Measurements from ENCODE around the gene PPP2R3A. TPM values are rescaled to one million over a fixed set of nuclear protein-coding genes. Genes with fewer than 3 reads are reported as not detected.
"Not testable (repeated sequence)": the region's sequence is repeated elsewhere in the genome, so short reads cannot be mapped to it uniquely, and the experiment has no call there.

Gene PPP2R3A
- total RNA-seq, result 0.20 TPM in 1 of 2 replicates, not detected in the other

GRCh38 chr3:135965506-135966270, at the start of gene PPP2R3A:
TSS of gene PPP2R3A (plus strand) at chr3:135965728. CDS start at chr3:136001499, 35,771 bp downstream.
- intact Hi-C loops (cut with micrococcal nuclease), result no loop called here

GRCh38 chr3:135916310-135916709, 49.2 kb upstream of the PPP2R3A start:
- intact Hi-C loops (cut with micrococcal nuclease), result no loop called here

DNA sequence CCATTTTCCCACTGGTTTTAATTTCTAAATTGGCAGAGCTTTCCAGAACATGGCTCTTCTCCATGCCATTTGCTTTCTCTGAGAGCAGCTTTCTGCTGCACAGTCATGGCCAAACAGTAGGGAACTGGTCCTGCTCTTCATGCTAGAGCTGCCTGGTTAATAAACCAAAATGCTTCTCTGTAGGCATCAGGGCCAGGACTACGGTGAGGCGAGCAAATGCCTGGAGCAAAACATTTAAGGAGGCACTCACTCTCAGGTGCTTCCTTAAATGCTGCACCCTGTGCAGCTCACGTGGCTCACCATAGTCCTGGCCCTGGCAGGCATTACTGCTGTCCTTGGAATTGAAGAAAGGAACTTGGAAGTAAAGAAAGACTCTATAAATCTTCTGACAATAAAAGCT, 48.5 kb upstream of the PPP2R3A start:
- intact Hi-C loops (cut with micrococcal nuclease), result no loop called here

DNA sequence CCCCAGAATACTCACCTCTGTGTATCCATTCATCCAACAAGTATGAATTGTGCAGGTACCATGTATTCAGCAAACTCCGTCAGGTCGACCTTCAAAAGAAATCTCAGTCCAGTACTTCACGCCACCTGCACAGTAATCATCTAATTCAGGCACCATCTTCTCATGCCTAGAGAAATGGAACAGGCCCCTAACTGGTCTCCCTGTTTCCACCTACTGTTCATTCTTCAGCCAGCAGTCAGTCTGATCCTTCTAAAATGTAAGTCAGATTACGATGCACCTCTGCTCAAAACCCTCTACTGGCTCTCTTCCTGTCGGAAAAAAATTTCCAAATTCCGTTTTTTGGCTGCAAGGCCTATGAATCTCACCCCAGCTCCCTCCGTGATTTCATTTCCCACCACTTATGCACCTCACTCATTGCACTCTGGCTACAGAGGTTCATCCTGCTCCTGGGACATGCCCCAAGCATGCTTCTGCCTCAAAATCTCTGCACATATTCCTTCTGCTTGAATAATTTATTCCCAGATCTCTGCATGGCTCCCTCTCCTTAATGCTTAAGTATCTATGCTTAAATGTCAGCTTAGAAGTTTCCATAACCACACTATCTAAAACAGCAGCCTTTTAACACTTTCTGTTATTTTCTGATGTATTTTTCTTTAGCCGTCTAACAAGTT, 47.5 kb upstream of the PPP2R3A start:
- intact Hi-C loops (cut with micrococcal nuclease), result no loop called here

DNA sequence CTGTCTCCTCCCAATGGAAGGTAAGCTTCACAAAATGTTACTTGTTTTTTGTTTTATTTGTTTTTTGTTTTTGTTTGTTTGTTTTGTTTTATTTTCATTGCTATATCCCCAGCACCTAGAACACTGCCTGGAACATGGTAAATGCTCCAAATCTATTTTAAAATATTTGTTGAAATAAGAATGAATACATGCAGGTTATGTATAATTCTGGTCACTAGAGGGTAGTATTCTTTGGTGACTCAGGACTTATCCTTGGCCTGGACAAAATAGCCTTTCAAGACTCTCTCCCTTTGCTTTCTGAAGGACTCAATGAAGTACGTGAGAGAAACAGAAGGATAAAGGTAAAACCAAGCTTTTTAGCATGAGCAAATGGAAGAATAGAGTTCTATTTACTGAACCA, 46.9 kb upstream of the PPP2R3A start:
- intact Hi-C loops (cut with micrococcal nuclease), result no loop called here

DNA sequence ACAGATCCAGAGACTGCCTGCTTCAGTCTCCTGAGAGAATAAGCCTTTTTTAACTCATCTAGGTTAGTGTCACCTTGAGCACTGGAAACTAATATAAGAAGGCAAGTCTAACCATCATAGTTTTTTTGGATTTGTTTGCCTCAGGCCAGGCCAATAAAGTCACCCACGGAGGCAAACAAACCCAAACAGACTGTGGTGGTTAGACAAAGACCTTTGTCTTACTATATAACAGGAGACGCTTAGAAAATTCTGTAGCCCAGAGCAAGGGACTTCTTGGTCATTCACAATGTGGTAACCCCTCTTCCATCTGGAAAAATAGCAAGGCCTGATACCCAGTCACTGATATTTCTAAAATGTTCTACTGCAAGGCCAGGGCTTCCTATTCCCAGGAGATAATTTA, 45.3 kb upstream of the PPP2R3A start:
- intact Hi-C loops (cut with micrococcal nuclease), result no loop called here

DNA sequence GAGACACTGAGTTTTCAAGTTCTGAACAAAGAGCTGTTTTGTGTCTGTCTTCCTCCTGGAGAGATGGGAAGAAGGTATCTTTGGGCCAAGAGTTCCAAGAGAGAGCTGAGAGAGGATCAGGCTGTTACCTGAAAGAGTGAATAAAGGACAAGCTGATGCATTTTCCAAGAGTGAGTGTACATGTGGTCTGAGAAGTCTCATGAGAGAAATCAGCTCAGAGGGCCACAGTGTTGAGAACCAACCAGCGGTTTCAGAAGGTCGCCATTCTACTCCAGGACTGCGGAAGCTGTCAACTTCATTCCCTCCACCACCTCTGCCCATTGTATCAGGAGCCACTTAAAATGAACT, 42.7 kb upstream of the PPP2R3A start:
- intact Hi-C loops (cut with micrococcal nuclease), result no loop called here

GRCh38 chr3:135924506-135924905, 41.0 kb upstream of the PPP2R3A start:
- intact Hi-C loops (cut with micrococcal nuclease), result no loop called here

GRCh38 chr3:135926664-135927063, 38.9 kb upstream of the PPP2R3A start:
- intact Hi-C loops (cut with micrococcal nuclease), result no loop called here

DNA sequence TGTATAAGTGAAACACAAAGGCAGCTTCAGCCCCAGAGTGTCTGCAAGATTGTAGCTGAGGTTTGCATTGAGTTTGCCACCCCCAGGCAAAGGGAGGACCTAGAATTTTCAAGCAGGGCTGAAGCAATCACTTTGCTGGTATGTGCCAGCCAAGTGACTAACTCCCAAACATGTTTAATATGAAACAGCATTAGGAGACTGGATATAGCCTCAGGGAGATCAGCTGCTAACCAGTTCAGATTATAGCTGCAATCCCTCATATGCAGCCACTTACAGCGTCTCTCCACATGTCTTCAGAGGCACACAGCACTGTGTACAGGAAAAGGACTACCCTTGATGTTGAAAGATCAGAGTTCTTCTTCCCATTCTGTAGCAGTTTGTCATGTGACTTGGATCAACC, 38.4 kb upstream of the PPP2R3A start:
- intact Hi-C loops (cut with micrococcal nuclease), result no loop called here

DNA sequence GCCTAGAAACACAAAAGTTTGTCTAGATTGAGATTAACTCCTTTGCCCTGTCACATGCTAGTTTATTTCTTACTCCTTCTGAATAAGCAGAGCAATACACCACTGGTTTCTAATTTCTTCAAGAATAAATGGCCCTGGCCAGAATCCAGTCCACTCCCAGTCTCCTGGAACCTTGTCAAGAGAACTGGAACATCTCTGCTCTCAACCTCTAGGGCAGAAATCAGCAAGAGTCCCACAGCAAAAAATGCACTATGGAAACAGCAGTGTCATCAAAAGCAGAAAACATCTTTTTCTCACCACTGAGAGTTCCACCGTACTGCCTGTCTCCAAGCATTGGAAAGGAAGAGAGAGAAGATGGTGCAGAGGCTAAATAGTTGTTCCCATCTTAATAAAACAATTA, 35.9 kb upstream of the PPP2R3A start:
- intact Hi-C loops (cut with micrococcal nuclease), result no loop called here

DNA sequence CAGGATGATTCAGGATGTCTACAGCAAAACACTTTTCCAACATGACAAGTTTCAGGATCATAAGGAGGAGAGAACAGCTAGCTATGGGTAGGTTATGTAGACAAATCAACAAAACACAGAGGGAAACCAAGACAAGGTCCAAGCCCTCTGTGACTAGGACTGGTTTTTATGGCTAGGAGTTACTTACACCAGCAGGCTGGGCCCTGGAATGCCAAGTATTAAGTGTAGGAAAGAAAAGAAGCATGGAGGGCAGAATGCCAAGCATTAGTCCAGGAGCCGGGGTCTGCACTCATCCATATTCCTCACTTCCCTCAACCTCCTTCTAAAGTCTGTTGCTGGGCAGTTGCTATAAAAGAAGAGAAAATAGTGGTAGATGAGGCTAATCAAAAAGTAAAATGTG, 35.3 kb upstream of the PPP2R3A start:
- intact Hi-C loops (cut with micrococcal nuclease), result no loop called here

GRCh38 chr3:135935171-135935570, 30.4 kb upstream of the PPP2R3A start:
- intact Hi-C loops (cut with micrococcal nuclease), result not testable (repeated sequence)

- intact Hi-C loops (cut with micrococcal nuclease), result not testable (repeated sequence)
Measured at GRCh38 chr3:135937766-135938165, 27.8 kb upstream of the PPP2R3A start.

DNA sequence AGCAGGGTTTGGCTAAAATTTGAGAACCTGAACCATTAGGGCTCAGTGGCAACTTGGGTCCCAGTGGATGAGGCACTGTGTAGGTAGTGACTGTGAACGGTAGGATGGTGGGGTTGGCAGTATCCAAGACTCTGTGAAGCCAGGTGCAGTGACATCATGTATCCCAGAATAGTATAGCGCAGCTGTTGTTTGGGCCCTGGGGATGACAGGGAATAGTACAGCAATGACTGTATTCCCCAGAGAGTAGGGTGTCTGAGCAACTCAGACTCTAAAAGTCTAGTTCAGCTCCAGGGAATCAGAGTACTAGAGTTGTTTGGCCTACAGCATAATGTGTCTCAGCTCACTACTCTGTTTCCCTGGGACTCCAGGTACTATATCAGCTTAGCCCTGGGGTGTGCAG, 20.7 kb upstream of the PPP2R3A start:
- intact Hi-C loops (cut with micrococcal nuclease), result no loop called here

DNA sequence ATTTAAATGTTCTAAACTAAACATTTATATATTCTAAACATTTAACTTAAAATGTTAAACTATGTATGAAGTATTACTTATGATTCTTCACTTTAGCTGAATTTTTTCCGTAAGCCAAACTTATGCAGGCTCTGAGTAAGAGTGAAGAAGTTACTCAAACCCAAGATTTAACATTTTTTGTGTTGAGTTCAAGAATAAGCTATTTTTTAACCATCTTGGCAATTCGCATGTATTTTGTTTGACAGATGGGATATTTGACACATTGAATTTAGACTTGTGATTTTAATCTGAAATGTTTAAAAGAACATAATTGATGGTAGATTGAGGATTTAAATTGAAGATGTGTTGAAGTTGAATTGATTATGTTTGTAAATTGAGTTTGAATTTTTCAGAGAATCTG, 14.6 kb upstream of the PPP2R3A start:
- intact Hi-C loops (cut with micrococcal nuclease), result no loop called here

- intact Hi-C loops (cut with micrococcal nuclease), result no loop called here
Measured at GRCh38 chr3:135964160-135964955, 1.2 kb upstream of the PPP2R3A start.

- intact Hi-C loops (cut with micrococcal nuclease), result no loop called here
Measured at GRCh38 chr3:135965129-135965505, 411 bp upstream of the PPP2R3A start.

DNA sequence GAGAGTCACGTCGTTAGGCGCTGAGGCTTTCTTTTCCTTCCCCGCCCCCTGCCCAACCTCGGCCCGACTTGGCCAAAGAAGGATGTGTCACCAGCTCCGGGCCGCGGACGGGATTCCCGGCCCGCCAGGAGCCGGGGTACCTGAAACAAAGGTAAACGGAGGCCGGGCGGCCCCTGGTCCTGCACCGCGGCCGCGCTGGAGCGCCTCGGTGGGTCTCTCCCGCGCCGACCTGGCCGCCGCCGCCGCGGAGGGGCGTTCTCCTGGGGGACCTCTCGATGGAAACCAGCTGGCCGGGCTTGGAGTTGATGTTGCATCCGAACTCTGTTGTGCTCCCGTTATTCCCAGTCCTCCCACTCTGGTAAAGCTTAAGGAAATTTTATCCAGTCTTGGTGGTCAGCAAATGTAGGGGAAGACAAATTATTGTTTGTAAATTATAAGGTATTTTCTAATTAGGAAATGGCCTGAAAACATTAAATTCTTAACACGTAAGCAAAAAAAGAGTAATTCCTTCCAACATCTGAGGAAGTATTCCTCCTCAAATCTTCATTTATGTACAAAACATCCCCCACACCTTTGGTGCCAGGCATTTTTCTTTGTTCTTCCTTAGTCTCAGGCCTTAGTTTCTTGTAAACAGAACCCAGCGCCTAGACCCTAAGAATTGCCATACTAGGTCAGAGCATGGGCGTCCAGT, 888 bp downstream of the PPP2R3A start:
- intact Hi-C loops (cut with micrococcal nuclease), result no loop called here

DNA sequence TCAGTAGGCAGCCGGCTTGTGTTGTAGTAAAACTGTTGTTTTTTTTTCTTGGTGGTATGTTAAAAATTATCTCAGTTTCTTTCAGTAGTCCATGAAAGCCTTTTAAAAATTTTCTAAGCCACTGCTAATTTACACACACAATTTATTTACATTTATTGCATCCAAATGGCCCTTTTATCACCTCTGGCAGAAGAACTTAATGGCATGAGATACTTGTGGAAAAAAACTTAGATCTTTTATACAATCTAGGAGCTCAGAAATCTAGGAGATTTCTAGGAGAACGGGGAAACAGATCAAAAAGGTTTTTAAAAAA, 1.4 kb downstream of the PPP2R3A start:
- intact Hi-C loops (cut with micrococcal nuclease), result no loop called here

- intact Hi-C loops (cut with micrococcal nuclease), result no loop called here
Measured at GRCh38 chr3:135967867-135968266, 2.3 kb downstream of the PPP2R3A start.
